Measurements from ENCODE around the gene TP53TG5. TPM values are rescaled to one million over a fixed set of nuclear protein-coding genes. Genes with fewer than 3 reads are reported as not detected.

The TP53TG5 gene
- total RNA-seq, 1 donor from 2014 or later = not detected

DNA sequence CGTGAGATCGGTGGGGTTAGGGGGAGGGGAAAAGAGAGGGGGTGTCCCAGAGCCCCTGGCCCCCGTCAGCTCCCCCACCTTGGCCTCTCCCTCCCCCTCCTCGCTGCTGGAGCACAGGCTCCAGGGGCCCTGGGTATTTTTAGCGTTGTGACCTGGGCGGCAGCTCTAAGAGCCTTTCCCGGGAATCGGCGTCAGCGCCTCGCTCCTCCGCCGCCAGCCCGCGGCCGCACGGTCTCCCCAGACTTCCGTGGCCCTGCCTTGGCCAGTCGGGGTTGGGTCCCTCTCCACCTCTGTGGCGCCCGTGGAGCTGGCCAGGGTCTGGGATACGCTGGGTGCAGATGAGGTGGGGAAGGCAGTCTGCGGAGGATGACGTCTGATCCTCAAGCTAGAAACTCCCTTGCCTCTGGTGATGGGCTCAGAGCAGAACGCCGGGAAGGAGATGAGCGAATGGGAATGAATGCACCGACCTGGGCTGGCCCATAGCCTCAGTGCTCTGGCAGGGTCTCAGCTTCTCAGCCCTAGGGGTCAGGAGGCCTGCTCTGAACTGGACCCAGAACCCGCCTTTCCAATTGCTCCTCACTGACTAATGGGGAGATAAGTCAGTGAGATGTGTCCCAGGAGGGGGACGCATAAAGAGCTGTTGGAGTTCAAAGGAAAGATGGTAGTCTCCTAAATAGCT lies 29.1 kb upstream of the TP53TG5 start:
- no peak for TF ChIP-seq CTCF (conservative IDR thresholded peaks at IDR 0.05)
- peaks cover 14% of the 10 kb centered on the region for H3K4me1 Mint-ChIP-seq
- peak overlapping the region; percentile 90 for H3K4me3 Mint-ChIP-seq
- peaks cover 10% of the 10 kb centered on the region for H3K36me3 Mint-ChIP-seq (ENCODE audit: low read depth)
- no peak overlapping the region for H3K27ac Mint-ChIP-seq (ENCODE audit: unreplicated experiment)
- no peaks in the 10 kb centered on the region for H3K9me3 Mint-ChIP-seq
- no peak for DNase-seq (ENCODE audit: low read depth, low spot score)
- H3K27me3 Mint-ChIP-seq (ENCODE audit: low read depth) = peaks cover 33% of the 10 kb centered on the region

DNA sequence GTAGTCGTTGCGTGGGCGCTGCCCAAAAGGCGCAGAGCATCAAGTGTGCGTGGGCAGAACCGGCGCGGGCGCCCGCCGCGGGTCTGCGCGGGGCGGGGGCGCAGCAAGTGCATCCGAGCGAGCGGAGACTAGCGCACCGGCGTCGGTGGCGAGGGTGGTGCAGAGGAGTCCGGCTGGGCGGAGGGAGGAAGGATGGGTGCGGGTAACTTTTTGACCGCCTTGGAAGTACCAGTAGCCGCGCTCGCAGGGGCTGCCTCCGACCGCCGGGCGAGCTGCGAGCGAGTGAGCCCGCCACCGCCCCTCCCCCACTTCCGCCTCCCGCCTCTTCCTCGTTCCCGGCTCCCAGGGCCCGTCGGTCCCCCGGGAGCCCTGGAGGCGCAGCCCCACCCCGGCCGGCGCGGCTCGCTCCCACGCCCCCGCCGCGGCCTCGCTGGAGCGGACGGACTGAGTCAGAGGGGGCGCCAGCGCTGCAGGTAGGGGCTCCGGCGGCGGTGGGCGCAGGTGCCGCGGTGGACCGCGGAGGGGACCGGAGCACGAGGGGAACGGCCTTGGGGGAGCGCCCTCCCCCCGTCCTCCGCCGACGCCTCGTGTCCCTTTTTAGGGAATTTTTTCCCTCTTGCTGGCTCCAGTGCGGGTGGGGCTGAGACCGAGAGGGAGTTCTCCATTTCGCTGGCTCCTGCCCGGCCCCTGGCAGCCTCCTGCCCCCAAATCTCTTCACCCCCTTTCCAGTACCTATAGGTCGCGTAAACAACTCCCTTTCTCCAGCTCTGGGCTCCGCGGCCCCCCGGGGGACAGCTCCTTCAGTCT lies 28.3 kb upstream of the TP53TG5 start:
- no peak overlapping the region for H3K27ac Mint-ChIP-seq (ENCODE audit: unreplicated experiment)
- TF ChIP-seq CTCF (conservative IDR thresholded peaks at IDR 0.05) = no peak
- peaks cover 14% of the 10 kb centered on the region for H3K4me1 Mint-ChIP-seq
- H3K27me3 Mint-ChIP-seq (ENCODE audit: low read depth) = peaks cover 33% of the 10 kb centered on the region
- peak overlapping the region; percentile 90 for H3K4me3 Mint-ChIP-seq
- peaks cover 6% of the 10 kb centered on the region for H3K9me3 Mint-ChIP-seq
- H3K36me3 Mint-ChIP-seq (ENCODE audit: low read depth) = peaks cover 15% of the 10 kb centered on the region
- DNase-seq (ENCODE audit: low read depth, low spot score) = peak; percentile 42

DNA sequence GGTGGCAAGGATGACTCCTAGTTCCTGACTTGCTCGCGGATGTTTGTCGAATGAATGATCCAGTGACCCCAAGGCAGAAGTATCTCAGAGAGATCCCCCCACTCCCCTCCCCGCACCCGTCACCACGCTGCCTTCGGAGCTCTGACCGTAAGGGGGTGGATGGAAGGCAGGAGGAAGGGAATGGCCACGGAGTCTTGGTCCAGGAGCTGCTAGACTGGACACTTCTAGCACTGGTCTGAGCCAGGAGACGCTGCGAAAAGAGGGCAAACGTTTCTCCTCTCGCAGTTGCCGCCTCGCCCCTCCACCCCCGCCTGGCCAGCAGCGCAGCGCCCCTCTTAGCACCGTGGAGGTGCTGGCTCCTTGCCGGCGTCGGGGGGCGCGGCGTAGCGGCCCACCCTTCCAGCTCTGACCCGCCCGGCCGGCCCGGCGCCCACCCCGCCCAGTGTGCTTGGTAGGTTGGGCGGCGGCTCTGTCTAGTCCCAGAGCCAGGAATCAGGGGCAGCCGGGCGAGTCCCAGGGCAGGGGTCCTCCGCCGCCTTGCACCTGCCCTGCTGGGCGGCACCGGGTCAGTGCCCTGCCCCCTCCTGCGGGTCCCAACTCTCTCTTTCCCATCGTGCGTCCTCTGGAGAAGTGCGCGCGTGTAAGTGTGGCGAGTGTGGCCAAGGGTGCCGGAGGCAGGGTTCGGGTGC lies 27.6 kb upstream of the TP53TG5 start:
- TF ChIP-seq CTCF (conservative IDR thresholded peaks at IDR 0.05) = no peak
- peaks cover 8% of the 10 kb centered on the region for H3K9me3 Mint-ChIP-seq
- H3K27ac Mint-ChIP-seq (ENCODE audit: unreplicated experiment) = no peak overlapping the region
- no peak for DNase-seq (ENCODE audit: low read depth, low spot score)
- H3K4me3 Mint-ChIP-seq = peak overlapping the region; percentile 84
- peaks cover 14% of the 10 kb centered on the region for H3K36me3 Mint-ChIP-seq (ENCODE audit: low read depth)
- peaks cover 33% of the 10 kb centered on the region for H3K27me3 Mint-ChIP-seq (ENCODE audit: low read depth)
- H3K4me1 Mint-ChIP-seq = peaks cover 14% of the 10 kb centered on the region

DNA sequence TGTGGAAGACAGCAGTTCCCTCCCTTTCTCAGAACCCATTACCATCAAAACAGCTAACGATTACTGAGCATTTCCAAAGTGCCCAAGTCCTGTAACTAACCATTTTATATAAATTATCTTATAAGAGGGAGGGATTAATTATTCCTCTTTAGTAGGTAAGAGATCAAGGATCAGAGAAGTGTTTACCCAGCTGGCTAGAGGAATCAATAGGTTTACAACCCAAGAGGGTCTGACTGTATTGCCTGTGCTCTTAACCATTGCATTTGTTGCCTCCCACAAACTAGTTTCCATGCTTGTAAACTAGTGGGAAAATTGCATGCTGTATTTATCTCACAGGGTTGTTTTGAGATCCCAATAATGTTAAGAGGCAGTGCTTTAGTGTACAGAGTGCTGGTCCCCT lies 26.3 kb upstream of the TP53TG5 start:
- Mint-ChIP-seq H3K4me3 (peak overlapping the region; percentile 84), H3K4me1 (peaks cover 14% of the 10 kb centered on the region), H3K36me3 (ENCODE audit: low read depth) (peaks cover 19% of the 10 kb centered on the region), H3K27ac (ENCODE audit: unreplicated experiment) (no peak overlapping the region), H3K9me3 (peaks cover 16% of the 10 kb centered on the region), H3K27me3 (ENCODE audit: low read depth) (peaks cover 33% of the 10 kb centered on the region)
- no peak for TF ChIP-seq CTCF (conservative IDR thresholded peaks at IDR 0.05)
- no peak for DNase-seq (ENCODE audit: low read depth, low spot score)

- peaks cover 25% of the 10 kb centered on the region for H3K9me3 Mint-ChIP-seq
- peaks cover 13% of the 10 kb centered on the region for H3K4me1 Mint-ChIP-seq
- no peak for TF ChIP-seq CTCF (conservative IDR thresholded peaks at IDR 0.05)
- H3K36me3 Mint-ChIP-seq (ENCODE audit: low read depth) = peaks cover 21% of the 10 kb centered on the region
- H3K27ac Mint-ChIP-seq (ENCODE audit: unreplicated experiment) = no peak overlapping the region
- H3K4me3 Mint-ChIP-seq = peak overlapping the region; percentile 41
- peaks cover 32% of the 10 kb centered on the region for H3K27me3 Mint-ChIP-seq (ENCODE audit: low read depth)
- no peak for DNase-seq (ENCODE audit: low read depth, low spot score)
Observed at GRCh38 chr20:45402946-45403345, 24.8 kb upstream of the TP53TG5 start.
